ENCODE data around the gene FHOD3. TPM values are rescaled to one million over a fixed set of nuclear protein-coding genes. Genes with fewer than 3 reads are reported as not detected.
"Not testable (repeated sequence)": the region's sequence is repeated elsewhere in the genome, so short reads cannot be mapped to it uniquely, and the experiment has no call there.

Gene FHOD3
- total and polyA plus RNA-seq, 2 of the 8 experiments (the other 6 are each of a cell fraction or from before 2014, with no cell fraction given): 9.7 to 10.5 TPM

DNA sequence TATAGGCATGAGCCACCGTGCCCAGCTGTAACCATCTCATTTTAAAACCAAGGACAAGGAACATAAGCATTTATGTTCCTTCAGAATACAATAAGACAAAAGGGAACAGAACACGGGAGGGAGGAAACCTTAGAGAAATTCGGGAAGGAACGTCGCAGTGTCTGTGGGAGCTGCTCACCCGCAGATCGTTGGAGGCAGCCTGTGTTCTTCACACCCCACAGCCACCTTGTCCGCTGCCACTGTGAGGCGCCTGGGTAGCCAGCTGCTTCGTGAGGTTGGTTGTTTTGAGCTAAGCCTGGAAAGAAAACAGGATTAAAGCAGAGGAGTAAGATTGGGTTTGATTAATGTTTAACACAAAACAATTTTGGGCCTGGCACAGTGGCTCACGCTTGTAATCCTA is 250.0 kb downstream of the FHOD3 start:
- H3K27me3 ChIP-seq (replicated peaks in 1 of 4; ENCODE audit: control insufficient read depth in 3 of 4, extremely low read depth in 1 of 4, insufficient read depth in 3 of 4, low read length in 3 of 4): no peaks in the 10 kb centered on the region
- no peak overlapping the region for H3K14ac ChIP-seq (ENCODE audit: insufficient read length)
- no peak overlapping the region for H3K9ac ChIP-seq (replicated peaks in 1 of 4; ENCODE audit: extremely low read depth in 1 of 4, low read depth in 3 of 4, low read length in 3 of 4)
- no peak overlapping the region for H2AFZ ChIP-seq (ENCODE audit: low read length)
- H3K79me1 ChIP-seq (ENCODE audit: low read depth, low read length): no peaks in the 10 kb centered on the region
- H3K4me3 ChIP-seq (ENCODE audit: extremely low read depth in 1 of 4, insufficient read depth in 2 of 4, low read depth in 3 of 4, low read length in 4 of 4): no peak overlapping the region
- no peak overlapping the region for H4K8ac ChIP-seq (ENCODE audit: extremely low read depth, insufficient read depth, low read length)
- H3K9me3 ChIP-seq (ENCODE audit: insufficient read depth in 2 of 2, low read depth in 1 of 2, low read length in 1 of 2): no peaks in the 10 kb centered on the region
- FAIRE-seq: no peak
- no peak overlapping the region for H4K91ac ChIP-seq (replicated peaks; ENCODE audit: insufficient read length, low read length)
- no peak overlapping the region for H3K4me2 ChIP-seq (ENCODE audit: insufficient read depth in 1 of 2, low read depth in 2 of 2, low read length in 2 of 2)
- H3K27ac ChIP-seq (ENCODE audit: low read depth, low read length): no peak overlapping the region
- H2BK15ac ChIP-seq (ENCODE audit: low read length): no peak overlapping the region
- 90% methylated on average over 11 of the region's 11 CpGs; no CpG with 5 or more reads in 1 of the 2 experiments for WGBS, 2 experiments (ENCODE audit: extremely low coverage in 1 of 2, insufficient coverage in 1 of 2, insufficient read length in 1 of 2, insufficient replicate concordance in 2 of 2, low coverage in 1 of 2, low lambda C conversion rate in 2 of 2, missing lambda C conversion rate in 1 of 2)
- ChIA-PET POLR2A (ENCODE audit: partially characterized antibody) (no interaction called here), CTCF (ENCODE audit: partially characterized antibody) (interaction anchor here (1.2 to 1.3 kb wide), 2 partner anchors 11 to 25 kb away, joined by 3 read pairs; no protein-coding TSS in a partner anchor)
- H3K56ac ChIP-seq (replicated peaks; ENCODE audit: insufficient read length, low read depth, low read length): no peak overlapping the region
- no peak overlapping the region for H2BK120ac ChIP-seq (replicated peaks; ENCODE audit: low read depth, low read length)
- H3K23ac ChIP-seq (ENCODE audit: insufficient read length): no peak overlapping the region
- no peaks in the 10 kb centered on the region for H3K79me2 ChIP-seq (ENCODE audit: control insufficient read depth in 1 of 2, insufficient read depth in 2 of 2, low read length in 2 of 2)
- no peak overlapping the region for H4K5ac ChIP-seq (ENCODE audit: insufficient read length, low read depth, low read length)
- H2BK5ac ChIP-seq (ENCODE audit: low read depth, low read length): no peak overlapping the region
- no peak for DNase-seq (ENCODE audit: low read depth in 1 of 2, low spot score in 2 of 2)
- H2AK5ac ChIP-seq (ENCODE audit: low read depth, low read length): no peak overlapping the region
- no peaks in the 10 kb centered on the region for H3K36me3 ChIP-seq (ENCODE audit: control insufficient read depth in 2 of 4, insufficient read depth in 4 of 4, low read length in 3 of 4)
- no peaks in the 10 kb centered on the region for H3K23me2 ChIP-seq (ENCODE audit: low read depth, low read length)
- H4K20me1 ChIP-seq (replicated peaks in 1 of 2; ENCODE audit: control insufficient read depth in 1 of 2, insufficient read depth in 2 of 2, low read length in 2 of 2): no peaks in the 10 kb centered on the region
- no peak overlapping the region for H3K4ac ChIP-seq (replicated peaks; ENCODE audit: insufficient read length, low read depth, low read length)
- 0 out of 7 replicates have a peak, but pooled peaks cover 0 to 1% (median 0%) of the 10 kb centered on the region in 4 experiments for H3K4me1 ChIP-seq (replicated peaks in 1 of 4; ENCODE audit: control insufficient read depth in 3 of 4, insufficient read depth in 4 of 4, low read length in 3 of 4)
- TF ChIP-seq GABPA (IDR thresholded peaks at IDR 0.05; ENCODE audit: borderline replicate concordance, insufficient read depth, low read length) (no peak), CEBPB (IDR thresholded peaks at IDR 0.05; ENCODE audit: low read depth, low read length) (no peak)
- no peak overlapping the region for H2BK12ac ChIP-seq (ENCODE audit: low read depth, low read length)
- no peak overlapping the region for H2BK20ac ChIP-seq (ENCODE audit: low read length)
- H3K18ac ChIP-seq (ENCODE audit: extremely low read depth, low read length): no peak overlapping the region

DNA sequence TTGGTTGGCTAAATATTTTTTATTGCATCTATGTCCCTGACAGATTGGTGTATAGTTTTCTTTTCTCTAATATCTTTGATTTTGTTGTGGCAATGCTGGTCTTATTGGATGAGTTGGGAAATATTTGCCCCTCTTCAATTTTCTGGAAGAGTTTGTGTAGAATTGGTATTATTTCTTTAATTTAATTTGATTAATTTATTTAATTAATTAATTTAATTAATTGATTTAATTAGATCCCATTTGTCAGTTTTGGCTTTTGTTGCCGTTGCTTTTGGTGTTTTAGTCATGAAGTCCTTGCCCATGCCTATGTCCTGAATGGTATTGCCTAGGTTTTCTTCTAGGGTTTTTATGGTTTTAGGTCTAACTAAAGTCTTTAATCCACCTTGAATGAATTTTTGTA is 253.8 kb downstream of the FHOD3 start:
- H3K23ac ChIP-seq (ENCODE audit: insufficient read length); H4K91ac ChIP-seq (replicated peaks; ENCODE audit: insufficient read length, low read length); FAIRE-seq; H3K79me2 ChIP-seq (ENCODE audit: control insufficient read depth in 1 of 2, insufficient read depth in 2 of 2, low read length in 2 of 2); H2AK5ac ChIP-seq (ENCODE audit: low read depth, low read length); H2BK12ac ChIP-seq (ENCODE audit: low read depth, low read length); H3K18ac ChIP-seq (ENCODE audit: extremely low read depth, low read length); H3K4me1 ChIP-seq (replicated peaks in 1 of 4; ENCODE audit: control insufficient read depth in 3 of 4, insufficient read depth in 4 of 4, low read length in 3 of 4); H3K4me2 ChIP-seq (ENCODE audit: insufficient read depth in 1 of 2, low read depth in 2 of 2, low read length in 2 of 2); H4K20me1 ChIP-seq (replicated peaks in 1 of 2; ENCODE audit: control insufficient read depth in 1 of 2, insufficient read depth in 2 of 2, low read length in 2 of 2); H4K5ac ChIP-seq (ENCODE audit: insufficient read length, low read depth, low read length); H3K79me1 ChIP-seq (ENCODE audit: low read depth, low read length); CTCF ChIA-PET (ENCODE audit: partially characterized antibody); H3K9ac ChIP-seq (replicated peaks in 1 of 4; ENCODE audit: extremely low read depth in 1 of 4, low read depth in 3 of 4, low read length in 3 of 4); H3K9me3 ChIP-seq (ENCODE audit: insufficient read depth in 2 of 2, low read depth in 1 of 2, low read length in 1 of 2); H2BK120ac ChIP-seq (replicated peaks; ENCODE audit: low read depth, low read length); H2AFZ ChIP-seq (ENCODE audit: low read length); H3K27ac ChIP-seq (ENCODE audit: low read depth, low read length); H3K4ac ChIP-seq (replicated peaks; ENCODE audit: insufficient read length, low read depth, low read length); H2BK15ac ChIP-seq (ENCODE audit: low read length); H3K56ac ChIP-seq (replicated peaks; ENCODE audit: insufficient read length, low read depth, low read length); H2BK5ac ChIP-seq (ENCODE audit: low read depth, low read length); H3K36me3 ChIP-seq (ENCODE audit: control insufficient read depth in 2 of 4, insufficient read depth in 4 of 4, low read length in 3 of 4); H3K14ac ChIP-seq (ENCODE audit: insufficient read length); H3K4me3 ChIP-seq (ENCODE audit: extremely low read depth in 1 of 4, insufficient read depth in 2 of 4, low read depth in 3 of 4, low read length in 4 of 4); DNase-seq (ENCODE audit: low read depth in 1 of 2, low spot score in 2 of 2); H3K27me3 ChIP-seq (replicated peaks in 1 of 4; ENCODE audit: control insufficient read depth in 3 of 4, extremely low read depth in 1 of 4, insufficient read depth in 3 of 4, low read length in 3 of 4); H4K8ac ChIP-seq (ENCODE audit: extremely low read depth, insufficient read depth, low read length); H2BK20ac ChIP-seq (ENCODE audit: low read length); H3K23me2 ChIP-seq (ENCODE audit: low read depth, low read length): not testable (repeated sequence)
- POLR2A ChIA-PET (ENCODE audit: partially characterized antibody): interaction anchor here (0.6 kb wide), 1 partner anchor 635 kb away, joined by 3 read pairs; no protein-coding TSS in a partner anchor
- 84% methylated on average over 1 of the region's 1 CpG; no CpG with 5 or more reads in 1 of the 2 experiments for WGBS, 2 experiments (ENCODE audit: extremely low coverage in 1 of 2, insufficient coverage in 1 of 2, insufficient read length in 1 of 2, insufficient replicate concordance in 2 of 2, low coverage in 1 of 2, low lambda C conversion rate in 2 of 2, missing lambda C conversion rate in 1 of 2)
